Lung (tissue), 12 donors: ENCODE results near the gene ATF6. TPM values are rescaled to one million over a fixed set of nuclear protein-coding genes. Genes with fewer than 3 reads are reported as not detected.
"Not testable (repeated sequence)": the region's sequence is repeated elsewhere in the genome, so short reads cannot be mapped to it uniquely, and the experiment has no call there.

Experiments
- ATAC-seq: fragments of 200-7000 bp; cut with Tn5 transposase; one replicate; pipeline ENCODE4 v1.9.1; 2020; ENCODE audit warnings: moderate number of reproducible peaks; ENCODE audit not compliant: insufficient read depth, low FRiP score
- DNase-seq, 3 donors: peaks; one replicate each; pipeline ENCODE4 v3.0.0-alpha.2; 2013 to 2017
- H3K27ac ChIP-seq, 2 donors: one replicate each; pipeline ENCODE4 v1.5.1; 2013; ENCODE audit warnings: mild to moderate bottlenecking in 2 of 2, moderate library complexity in 2 of 2, control low read depth in 1 of 2, inconsistent platforms in 1 of 2, low read depth in 1 of 2, low read length in 1 of 2
- H3K27me3 ChIP-seq, 3 donors: one replicate each; pipeline ENCODE4 v1.5.1; 2013; ENCODE audit warnings: low read length in 2 of 3; ENCODE audit not compliant: control insufficient read depth in 3 of 3, insufficient read depth in 3 of 3
- H3K36me3 ChIP-seq, 4 donors: one replicate each; pipeline ENCODE4 v1.5.1; 2013; ENCODE audit warnings: low read length in 4 of 4, mild to moderate bottlenecking in 1 of 4, moderate library complexity in 1 of 4; ENCODE audit not compliant: control insufficient read depth in 4 of 4, insufficient read depth in 4 of 4
- H3K4me1 ChIP-seq, 5 donors: one replicate each; pipeline ENCODE4 v1.5.1; 2013; ENCODE audit warnings: low read length in 5 of 5, mild to moderate bottlenecking in 2 of 5, moderate library complexity in 1 of 5; ENCODE audit not compliant: control insufficient read depth in 5 of 5, insufficient read depth in 5 of 5
- H3K4me3 ChIP-seq: one replicate; pipeline ENCODE4 v1.5.1; 2013; ENCODE audit warnings: mild to moderate bottlenecking, control low read depth, moderate library complexity
- H3K9ac ChIP-seq, 2 donors: one replicate each; pipeline ENCODE4 v1.5.1; 2013; ENCODE audit warnings: low read length in 2 of 2, control low read depth in 1 of 2; ENCODE audit not compliant: insufficient read depth in 1 of 2
- H3K9me3 ChIP-seq, 4 donors: one replicate each; pipeline ENCODE4 v1.5.1; 2013; ENCODE audit warnings: low read length in 3 of 4, mild to moderate bottlenecking in 1 of 4, moderate library complexity in 1 of 4; ENCODE audit not compliant: control insufficient read depth in 4 of 4, insufficient read depth in 3 of 4
- whole genome bisulfite sequencing, 2 donors: extraction: QIAGEN DNeasy Blood & Tissue Kit; methylation state at CpG; one replicate each; pipeline ENCODE4 v1.1.7; 2013; 5-methylcytosine and 5-hydroxymethylcytosine counted together
- polyA plus RNA-seq, 2 donors: library from polyadenylated mRNA; stranded (reverse); fragments of 200-250 nt; gene quantifications; one replicate each; pipeline ENCODE4 v1.2.1, GENCODE V29; 2013
- total RNA-seq, 2 donors: library from RNA; depleted of rRNA in 1 of 2; stranded (reverse); fragments of >200 nt in 1 of 2; gene quantifications; one replicate each; pipeline ENCODE4 v1.2.1, GENCODE V29; 2014 to 2021
- TF ChIP-seq, protein P1 (sequence below): IDR thresholded peaks from 2 replicates; pipeline ENCODE4 v1.5.1; 2012; ENCODE audit warnings: mild to moderate bottlenecking; ENCODE audit errors: control extremely low read depth, extremely low read depth
- donor health status: control.
- donor health status: control.
- donor health status: Bipolar disorder and iron deficiency.
- donor health status: healthy.
- donor health status: DM: yes; HTN: yes; CAD: no.

Gene ATF6
- total and polyA plus RNA-seq, 4 donors = 4.3 to 44.8 (median 22.6) TPM

DNA sequence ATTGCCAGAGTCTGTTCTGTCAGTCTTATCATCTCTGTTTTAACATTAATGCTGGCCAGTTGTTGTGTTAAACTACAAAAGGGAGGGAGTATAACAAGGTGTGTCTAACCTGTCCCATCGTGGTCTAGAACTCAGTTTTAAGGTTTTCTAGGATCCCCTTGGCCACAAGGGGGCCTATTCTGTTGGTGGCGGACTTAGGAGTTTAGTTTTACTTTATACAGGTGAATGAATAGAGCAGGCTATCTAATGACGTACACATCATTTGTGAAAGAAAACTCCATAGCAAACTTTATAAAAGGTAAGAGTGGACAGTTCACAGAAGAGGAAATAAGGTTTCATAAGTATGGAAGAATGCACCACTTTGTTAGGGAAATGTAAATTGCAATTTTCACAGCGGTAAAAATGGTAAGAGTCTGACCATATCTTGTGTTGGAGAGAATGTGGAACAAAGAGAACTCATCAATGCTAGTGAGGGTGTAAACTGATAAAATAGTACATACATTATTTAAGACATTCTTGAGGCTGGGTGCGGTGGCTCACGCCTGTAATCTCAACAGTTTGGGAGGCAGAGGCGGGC is 2.5 kb upstream of the ATF6 start:
- DNase-seq (no peak), ATAC-seq (no peak)
- Histone ChIP-seq H3K4me1 (peaks cover 0 to 11% (median 2%) of the 10 kb centered on the region in 5 donors), H3K4me3 (no peak overlapping the region), H3K27me3 (no peaks in the 10 kb centered on the region), H3K27ac (no peak overlapping the region), H3K9ac (no peak overlapping the region), H3K36me3 (peaks cover 2 to 4% (median 3%) of the 10 kb centered on the region in 4 donors), H3K9me3 (no peaks in the 10 kb centered on the region)
- TF ChIP-seq, protein P1, sequence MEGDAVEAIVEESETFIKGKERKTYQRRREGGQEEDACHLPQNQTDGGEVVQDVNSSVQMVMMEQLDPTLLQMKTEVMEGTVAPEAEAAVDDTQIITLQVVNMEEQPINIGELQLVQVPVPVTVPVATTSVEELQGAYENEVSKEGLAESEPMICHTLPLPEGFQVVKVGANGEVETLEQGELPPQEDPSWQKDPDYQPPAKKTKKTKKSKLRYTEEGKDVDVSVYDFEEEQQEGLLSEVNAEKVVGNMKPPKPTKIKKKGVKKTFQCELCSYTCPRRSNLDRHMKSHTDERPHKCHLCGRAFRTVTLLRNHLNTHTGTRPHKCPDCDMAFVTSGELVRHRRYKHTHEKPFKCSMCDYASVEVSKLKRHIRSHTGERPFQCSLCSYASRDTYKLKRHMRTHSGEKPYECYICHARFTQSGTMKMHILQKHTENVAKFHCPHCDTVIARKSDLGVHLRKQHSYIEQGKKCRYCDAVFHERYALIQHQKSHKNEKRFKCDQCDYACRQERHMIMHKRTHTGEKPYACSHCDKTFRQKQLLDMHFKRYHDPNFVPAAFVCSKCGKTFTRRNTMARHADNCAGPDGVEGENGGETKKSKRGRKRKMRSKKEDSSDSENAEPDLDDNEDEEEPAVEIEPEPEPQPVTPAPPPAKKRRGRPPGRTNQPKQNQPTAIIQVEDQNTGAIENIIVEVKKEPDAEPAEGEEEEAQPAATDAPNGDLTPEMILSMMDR = no peak
- 74 to 81% methylated on average over 7 of the region's 7 CpGs for WGBS, 2 donors

DNA sequence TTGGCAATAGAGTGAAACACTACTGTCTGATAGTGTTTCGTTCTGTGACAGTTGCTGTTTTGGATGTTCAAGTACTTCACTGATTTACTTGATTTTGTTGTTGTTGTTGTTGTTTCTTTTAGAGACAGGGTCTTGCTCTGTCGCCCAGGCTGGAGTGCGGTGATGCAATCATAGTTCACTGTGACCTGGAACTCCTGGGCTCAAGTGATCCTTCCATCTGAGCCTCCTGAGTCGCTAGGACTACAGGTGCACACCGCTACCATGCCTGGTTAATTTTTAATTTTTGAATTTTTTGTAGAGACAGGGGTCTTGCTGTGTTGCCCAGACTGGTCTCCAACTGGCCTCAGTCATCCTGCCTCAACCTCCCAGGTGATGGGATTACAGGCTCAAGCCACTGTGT is 2.3 kb downstream of the ATF6 start:
- H3K27ac ChIP-seq = no peak overlapping the region
- H3K9me3 ChIP-seq = no peaks in the 10 kb centered on the region
- H3K36me3 ChIP-seq = peaks cover 0 to 3% (median 0%) of the 10 kb centered on the region in 4 donors
- WGBS, 2 donors = 94 to 95% methylated on average over 5 of the region's 5 CpGs
- H3K27me3 ChIP-seq = no peaks in the 10 kb centered on the region
- H3K9ac ChIP-seq = no peak overlapping the region
- ATAC-seq (no peak), DNase-seq (no peak)
- no peak overlapping the region for H3K4me3 ChIP-seq
- peaks cover 0 to 19% (median 2%) of the 10 kb centered on the region in 5 donors for H3K4me1 ChIP-seq
- TF ChIP-seq, protein P1 = no peak

DNA sequence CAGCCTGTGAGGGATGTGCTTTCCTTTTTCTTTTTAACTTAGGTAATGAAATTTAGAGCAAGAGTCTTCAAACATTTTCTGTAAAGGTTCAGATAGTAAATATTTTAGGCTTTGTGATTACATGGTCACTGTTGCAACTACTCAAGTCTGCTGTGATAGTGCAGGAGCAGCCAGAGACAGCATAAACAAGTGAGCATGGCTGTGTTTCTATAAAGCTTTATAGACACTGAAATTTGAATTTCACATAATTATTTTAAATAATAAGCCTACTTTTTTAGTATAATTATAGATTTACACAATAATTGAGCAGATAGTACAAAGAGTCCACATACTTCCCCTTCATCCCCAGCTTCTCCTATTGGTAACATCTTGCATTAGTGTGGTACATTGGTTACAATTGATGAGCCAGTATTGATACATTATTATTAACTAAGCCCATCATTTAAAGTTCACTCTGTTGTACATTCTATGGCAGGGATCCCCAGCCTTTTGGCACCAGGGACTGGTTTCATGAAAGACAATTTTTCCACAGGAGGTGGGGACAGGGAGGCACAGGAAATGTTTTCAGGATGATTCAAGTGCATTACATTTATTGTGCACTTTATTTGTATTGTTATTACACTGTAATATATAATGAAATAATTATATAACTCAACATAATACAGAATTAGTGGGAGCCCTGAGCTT is 3.0 kb downstream of the ATF6 start:
- H3K9me3 ChIP-seq = no peaks in the 10 kb centered on the region
- no peak overlapping the region for H3K4me3 ChIP-seq
- peaks cover 0 to 19% (median 2%) of the 10 kb centered on the region in 5 donors for H3K4me1 ChIP-seq
- H3K9ac ChIP-seq = no peak overlapping the region
- H3K36me3 ChIP-seq = peaks cover 0 to 3% (median 0%) of the 10 kb centered on the region in 4 donors
- H3K27ac ChIP-seq = no peak overlapping the region
- H3K27me3 ChIP-seq = no peaks in the 10 kb centered on the region
- no peak for ATAC-seq
- TF ChIP-seq, protein P1 = no peak
- DNase-seq = no peak

DNA sequence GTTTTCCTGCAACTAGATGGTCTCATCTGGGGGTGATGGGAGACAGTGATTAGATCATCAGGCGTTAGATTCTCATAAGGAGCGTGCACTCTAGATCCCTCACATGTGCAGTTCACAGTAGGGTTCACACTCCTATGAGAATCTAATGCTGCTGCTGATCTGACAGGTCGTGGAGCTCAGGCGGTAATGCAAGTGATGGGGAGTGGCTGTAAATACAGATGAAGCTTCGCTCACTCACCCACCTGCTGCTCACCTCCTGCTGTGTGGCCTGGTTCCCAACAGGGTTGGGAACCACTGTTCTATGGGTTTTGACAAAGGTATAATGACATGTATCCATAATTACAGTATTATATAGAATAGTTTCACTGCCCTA is 3.5 kb downstream of the ATF6 start:
- DNase-seq, H3K9me3 ChIP-seq, H3K9ac ChIP-seq, ATAC-seq, H3K36me3 ChIP-seq, H3K4me3 ChIP-seq, H3K27me3 ChIP-seq, H3K27ac ChIP-seq: not testable (repeated sequence)
- peaks cover 0 to 19% (median 2%) of the 10 kb centered on the region in 5 donors for H3K4me1 ChIP-seq
- 92 to 96% methylated on average over 5 of the region's 5 CpGs for WGBS, 2 donors
